OCI-LY7 (cell line): Measurements from ENCODE around the gene VCX2.

ENCODE experiments used
- CTCF ChIP-seq: fragments of 200-600 bp; sonication (generic); conservative IDR thresholded peaks from 2 replicates; pipeline ENCODE4 v1.5.1; 2014; ENCODE audit warnings: mild to moderate bottlenecking, antibody characterized with exemption, low read length, moderate library complexity, mixed read lengths
- EZH2phosphoT487 ChIP-seq: fragments of 200-600 bp; sonication (generic); IDR thresholded peaks from 2 replicates; pipeline ENCODE4 v1.6.1; 2018; ENCODE audit warnings: low read depth, borderline replicate concordance, mild to moderate bottlenecking, mixed run types, antibody characterized with exemption, low read length, moderate library complexity, mixed read lengths

- no peak for TF ChIP-seq CTCF
- no peak for TF ChIP-seq EZH2phosphoT487
Measured at GRCh38 chrX:8138252-8138651, 32.8 kb downstream of the VCX2 start.
